HG03139 (cell line): ENCODE data around the gene VPS52.
"Not testable (repeated sequence)": the region's sequence is repeated elsewhere in the genome, so short reads cannot be mapped to it uniquely, and the experiment has no call there.

Source experiments
- ATAC-seq: cut with Tn5 transposase; IDR thresholded peaks from one replicate; pipeline ENCODE4 v1.9.1; 2021; ENCODE audit not compliant: unreplicated experiment

Gene VPS52

GRCh38 chr6:33285214-33285613 lies 13.5 kb upstream of the VPS52 start:
- not testable (repeated sequence) for ATAC-seq

DNA sequence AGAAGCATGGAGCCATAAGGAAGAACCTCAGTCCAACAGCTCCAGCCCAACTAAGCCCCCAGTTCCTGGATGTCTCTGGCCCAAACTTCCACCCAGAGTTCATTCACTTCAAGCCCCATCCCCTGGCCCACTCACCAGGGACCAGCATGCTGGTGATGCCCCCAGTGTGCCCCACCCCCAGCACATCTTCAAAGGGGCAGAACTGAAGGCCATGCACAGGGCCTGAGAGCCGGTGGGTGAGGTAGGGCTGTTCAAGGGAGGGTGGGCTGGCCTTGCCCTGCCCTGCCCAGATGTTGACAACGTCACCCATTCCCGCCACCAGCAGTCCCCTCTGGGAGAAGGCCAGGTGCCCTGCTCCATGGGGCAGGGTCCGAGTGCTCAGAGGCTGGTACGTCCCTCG lies 8.9 kb upstream of the VPS52 start:
- ATAC-seq, result no peak

DNA sequence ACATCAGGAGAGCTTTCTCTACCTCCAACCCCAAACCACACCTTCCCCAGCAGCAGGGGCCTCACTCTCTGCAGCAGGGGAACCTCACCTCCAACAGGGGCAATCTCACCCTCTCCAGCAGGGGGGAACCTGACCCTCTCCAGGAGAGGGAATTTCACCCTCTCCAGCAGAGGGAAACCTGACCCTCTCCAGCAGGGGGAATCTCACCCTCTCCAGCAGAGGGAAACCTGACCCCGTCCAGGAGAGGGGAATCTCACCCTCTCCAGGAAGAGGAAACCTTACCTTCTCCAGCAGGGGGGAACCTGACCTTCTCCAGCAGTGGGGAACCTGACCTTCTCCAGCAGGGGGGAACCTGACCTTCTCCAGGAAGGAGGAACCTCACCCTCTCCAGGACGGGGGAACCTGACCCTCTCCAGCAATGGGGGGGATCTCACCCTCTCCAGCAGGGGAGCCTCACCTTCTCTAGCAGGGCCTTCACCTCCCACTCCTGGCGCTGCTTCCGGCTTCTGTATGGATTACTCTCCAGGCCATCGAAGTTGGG lies 8.4 kb upstream of the VPS52 start:
- no peak for ATAC-seq

DNA sequence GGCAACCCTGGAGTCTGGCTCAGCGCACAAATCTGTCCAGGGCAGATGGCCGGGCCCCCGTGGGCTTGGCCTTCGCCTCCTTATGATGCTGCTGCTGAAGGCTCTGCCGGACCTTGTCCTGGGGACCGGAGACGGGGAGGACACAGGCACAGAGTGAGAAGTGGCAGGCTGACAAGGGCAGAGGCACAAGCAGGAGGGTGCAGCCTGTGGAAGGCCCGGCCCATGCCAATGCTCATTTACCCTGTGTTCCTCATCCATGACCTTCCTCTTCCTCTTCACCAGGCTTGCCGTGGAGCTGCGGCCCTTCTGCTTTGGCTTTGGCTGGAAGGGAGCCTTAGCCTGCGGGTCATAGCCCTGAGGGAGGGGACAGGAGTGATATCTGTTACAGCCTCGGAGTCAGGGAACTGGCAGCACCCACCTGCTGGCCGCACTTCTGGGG lies 7.6 kb upstream of the VPS52 start:
- no peak for ATAC-seq

DNA sequence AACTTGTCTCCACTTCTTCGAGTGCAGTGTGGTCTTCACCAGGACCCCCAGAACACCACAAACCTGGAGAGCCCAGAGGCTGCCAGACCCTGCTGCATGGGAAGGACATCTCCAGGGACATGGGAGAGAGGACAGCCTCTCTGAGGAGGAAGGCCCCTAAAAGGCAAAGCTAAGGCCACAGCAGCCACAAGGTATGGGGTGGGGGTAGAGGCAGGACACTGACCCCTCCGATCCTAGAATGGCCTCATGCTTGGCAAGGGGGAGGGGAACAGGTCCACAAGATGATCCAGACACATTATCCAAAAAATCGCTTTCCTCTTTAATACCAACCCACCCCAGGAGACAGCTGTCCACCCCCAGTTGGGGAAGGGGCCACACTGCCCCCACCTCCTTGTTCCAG lies 7.1 kb upstream of the VPS52 start:
- no peak for ATAC-seq

DNA sequence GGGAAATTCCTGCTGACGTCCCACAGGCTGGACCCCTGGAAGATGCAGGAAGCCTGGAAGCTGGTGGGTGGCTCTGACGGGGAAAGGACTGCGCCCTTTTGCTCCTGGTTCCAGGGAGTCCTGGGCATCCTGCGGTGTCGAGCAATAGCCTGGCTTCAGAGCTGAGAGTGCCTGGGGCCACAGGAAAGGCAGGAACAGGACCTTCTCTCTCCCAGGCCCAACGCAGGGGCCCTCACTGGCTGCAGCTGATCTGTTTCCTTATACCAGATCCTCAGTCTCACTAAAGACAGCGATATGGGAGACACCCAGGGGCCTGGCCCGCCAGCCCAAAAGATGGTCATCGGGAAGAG lies 6.7 kb upstream of the VPS52 start:
- ATAC-seq, result no peak

DNA sequence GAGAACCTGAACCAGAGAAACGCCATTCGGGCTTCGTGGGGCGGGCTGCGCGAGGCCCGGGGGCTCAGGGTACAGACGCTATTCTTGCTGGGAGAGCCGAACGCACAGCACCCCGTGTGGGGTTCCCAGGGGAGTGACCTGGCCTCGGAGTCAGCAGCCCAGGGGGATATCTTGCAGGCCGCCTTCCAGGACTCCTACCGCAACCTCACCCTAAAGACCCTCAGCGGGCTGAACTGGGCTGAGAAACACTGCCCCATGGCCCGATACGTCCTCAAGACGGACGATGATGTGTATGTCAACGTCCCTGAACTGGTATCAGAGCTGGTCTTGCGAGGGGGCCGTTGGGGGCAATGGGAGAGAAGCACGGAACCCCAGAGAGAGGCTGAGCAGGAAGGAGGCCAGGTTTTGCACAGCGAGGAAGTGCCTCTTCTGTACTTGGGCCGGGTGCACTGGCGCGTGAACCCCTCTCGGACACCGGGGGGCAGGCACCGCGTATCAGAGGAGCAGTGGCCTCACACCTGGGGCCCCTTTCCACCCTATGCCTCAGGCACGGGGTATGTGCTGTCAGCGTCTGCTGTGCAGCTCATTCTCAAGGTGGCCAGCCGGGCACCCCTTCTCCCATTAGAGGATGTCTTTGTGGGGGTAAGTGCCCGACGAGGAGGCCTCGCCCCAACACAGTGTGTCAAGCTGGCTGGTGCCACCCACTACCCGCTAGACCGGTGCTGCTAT lies 6.2 kb upstream of the VPS52 start:
- ATAC-seq, result no peak

DNA sequence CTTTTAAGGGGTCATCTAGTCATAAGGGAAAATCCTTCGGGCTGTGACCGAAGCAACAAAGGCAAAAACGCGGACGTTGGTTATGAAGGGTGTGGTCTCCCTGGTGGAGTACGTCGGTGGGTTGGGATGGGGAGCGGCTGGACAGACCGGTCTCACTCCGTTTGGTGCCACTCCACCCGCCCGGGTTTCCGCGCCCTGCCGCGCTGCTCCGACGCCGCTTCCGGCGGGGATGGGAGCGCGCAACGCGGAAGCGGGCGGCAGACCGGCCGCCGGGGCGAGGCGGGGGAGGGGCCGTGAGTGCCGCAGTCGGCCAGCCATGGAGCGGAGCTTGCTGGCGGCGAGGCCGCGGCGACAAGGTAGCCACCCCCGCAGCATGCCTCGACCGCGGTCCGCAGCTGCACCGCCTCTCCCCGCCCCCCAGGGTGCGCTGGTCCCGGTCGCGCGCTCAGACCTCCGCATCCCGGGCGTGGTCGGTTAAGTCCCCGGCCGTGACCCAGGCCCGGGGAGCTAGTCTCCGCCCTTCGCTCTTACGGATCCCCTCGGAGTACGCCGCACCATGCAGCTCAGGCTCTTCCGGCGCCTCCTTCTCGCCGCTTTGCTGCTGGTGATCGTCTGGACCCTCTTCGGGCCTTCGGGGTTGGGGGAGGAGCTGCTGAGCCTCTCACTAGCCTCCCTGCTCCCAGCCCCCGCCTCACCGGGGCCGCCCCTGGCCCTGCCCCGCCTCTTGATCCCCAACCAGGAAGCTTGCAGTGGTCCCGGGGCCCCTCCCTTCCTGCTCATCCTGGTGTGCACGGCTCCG lies 5.4 kb upstream of the VPS52 start, which contains the start of gene B3GALT4:
Gene B3GALT4, plus strand, starts transcription at position 260 of the 799 bp plus-strand sequence. Its CDS starts 297 bp downstream, at position 557.
- ATAC-seq, result peak; percentile 53

GRCh38 chr6:33276581-33276863 lies 4.8 kb upstream of the VPS52 start:
- no peak for ATAC-seq

- not testable (repeated sequence) for ATAC-seq
Observed at GRCh38 chr6:33275795-33276580, 4.3 kb upstream of the VPS52 start.

- ATAC-seq, result no peak
Observed at GRCh38 chr6:33273924-33274902, 2.5 kb upstream of the VPS52 start.

DNA sequence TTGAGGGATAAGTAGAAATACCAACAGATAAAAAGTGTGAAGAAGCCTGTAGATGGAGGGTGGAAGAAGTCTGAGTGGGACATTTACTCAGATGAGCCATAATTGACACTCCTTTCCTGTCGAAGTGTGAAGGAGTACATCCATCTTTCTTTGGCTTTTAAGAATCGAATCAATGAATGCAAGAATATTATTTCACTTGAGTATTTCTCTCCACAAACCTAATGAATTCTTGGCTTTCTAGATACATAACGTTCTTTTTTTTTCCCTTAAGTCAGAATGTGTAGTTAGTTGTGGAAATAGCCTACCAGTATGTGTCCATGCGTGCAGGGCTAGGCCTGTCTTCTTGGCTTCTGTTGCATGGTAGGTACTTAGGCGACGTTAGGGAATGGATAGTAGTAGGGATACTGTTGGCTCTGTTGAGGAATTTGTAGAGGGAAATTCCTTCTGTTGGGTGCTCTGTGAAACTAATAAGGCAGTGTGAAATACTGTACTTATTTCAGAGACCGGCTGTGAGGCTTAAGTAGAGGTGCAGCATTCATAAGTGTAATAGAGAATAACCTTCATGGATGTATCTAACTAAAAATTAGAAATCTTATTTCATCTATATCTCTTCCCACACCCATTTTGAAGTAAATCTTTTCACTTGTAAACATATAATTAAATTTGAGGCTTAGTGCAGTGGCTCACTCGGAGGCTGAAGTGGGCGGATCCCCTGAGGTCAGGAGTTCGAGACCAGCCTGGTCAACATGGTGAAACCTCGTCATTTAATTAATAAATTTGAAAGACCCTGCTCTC lies 1.6 kb upstream of the VPS52 start:
- no peak for ATAC-seq

GRCh38 chr6:33272275-33273128 lies 826 bp upstream of the VPS52 start:
- ATAC-seq, result no peak

GRCh38 chr6:33271117-33271467 lies 584 bp downstream of the VPS52 start:
- no peak for ATAC-seq

GRCh38 chr6:33264015-33264414 lies 7.7 kb downstream of the VPS52 start:
- no peak for ATAC-seq

DNA sequence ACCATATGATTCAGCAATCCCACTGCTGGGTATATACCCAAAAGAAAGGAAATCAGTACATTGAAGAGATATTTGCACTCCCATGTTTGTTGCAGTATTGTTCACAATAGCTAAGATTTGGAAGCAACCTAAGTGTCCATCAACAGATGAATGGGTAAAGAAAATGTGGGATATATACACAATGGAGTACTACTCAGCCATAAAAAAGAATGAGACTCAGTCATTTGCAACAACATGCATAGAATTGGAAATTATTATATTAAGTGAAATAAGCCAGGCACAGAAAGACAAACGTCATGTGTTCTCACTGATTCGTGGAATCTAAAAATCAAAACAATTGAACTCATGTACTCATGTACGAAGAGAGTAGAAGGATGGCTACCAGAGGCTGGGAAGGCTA lies 9.2 kb downstream of the VPS52 start:
- not testable (repeated sequence) for ATAC-seq

GRCh38 chr6:33259032-33259431 lies 12.6 kb downstream of the VPS52 start:
- ATAC-seq, result no peak

GRCh38 chr6:33254591-33254990 lies 17.1 kb downstream of the VPS52 start:
- no peak for ATAC-seq

GRCh38 chr6:33252759-33253158 lies 18.9 kb downstream of the VPS52 start:
- ATAC-seq, result no peak
